Activated T-helper 17 cell treated with anti-CD3 and anti-CD28 coated beads, Interleukin-2, amount 50 U/mL, for 72 hours (primary cell): ENCODE data around the gene GEMIN5. TPM values are rescaled to one million over a fixed set of nuclear protein-coding genes. Genes with fewer than 3 reads are reported as not detected.

Source experiments
- total RNA-seq, 2 donors: library from RNA; stranded (reverse); gene quantifications; one replicate each; pipeline ENCODE4 v1.2.3, GENCODE V29; 2022

The GEMIN5 gene
- total RNA-seq, 2 donors from 2014 or later = 27.6 to 37.3 TPM

Other genes starting within 250 kb of the GEMIN5 start
- gene LARP1, start 182.8 kb downstream of the GEMIN5 start, total RNA-seq = 100 to 1,000 TPM; 121 to 242 TPM
- not detected for gene FAXDC2, start 87.6 kb downstream of the GEMIN5 start, total RNA-seq
- gene CNOT8, start 79.6 kb downstream of the GEMIN5 start, total RNA-seq = 100 to 1,000 TPM in 1 of 2 donors, 10 to 100 TPM in 1; 87.4 to 173 TPM
- 10 to 100 TPM; 66.4 to 92.0 TPM for gene MRPL22, start 2.9 kb upstream of the GEMIN5 start, total RNA-seq
- gene KIF4B, start 75.5 kb upstream of the GEMIN5 start, total RNA-seq = under 1 TPM in 1 of 2 donors, not detected in 1; 0.32 TPM